Breast epithelium (tissue), 4 donors: Measurements from ENCODE around the gene RUSF1. TPM values are rescaled to one million over a fixed set of nuclear protein-coding genes. Genes with fewer than 3 reads are reported as not detected.

Source experiments
- DNase-seq, 2 donors: peaks; one replicate each; pipeline ENCODE4 v3.0.0-alpha.2; 2019; ENCODE audit warnings: low spot score in 2 of 2
- H3K27ac ChIP-seq, 2 donors: fragments of 200-600 bp; sonication (generic) in 1 of 2; one replicate each; pipeline ENCODE4 v1.5.1; 2016 to 2019; ENCODE audit warnings: mild to moderate bottlenecking in 1 of 2
- H3K27me3 ChIP-seq, 2 donors: fragments of 200-600 bp; sonication (generic) in 1 of 2; one replicate each; pipeline versions ENCODE4 v1.5.1 to v1.6.0; 2017 to 2019; ENCODE audit warnings: control low read depth in 1 of 2, mild to moderate bottlenecking in 1 of 2
- H3K36me3 ChIP-seq: fragments of 200-600 bp; one replicate; pipeline ENCODE4 v1.5.1; 2019
- H3K4me1 ChIP-seq, 2 donors: fragments of 200-600 bp; sonication (generic); one replicate each; pipeline ENCODE4 v1.5.1; 2016 to 2019; ENCODE audit warnings: control low read depth in 1 of 2
- H3K4me3 ChIP-seq, 3 donors: fragments of 200-600 bp; sonication (generic); 1 replicate in 2 of 3; 2 replicates in 1 of 3; pipeline ENCODE4 v1.5.1; 2016 to 2019; ENCODE audit warnings: mild to moderate bottlenecking in 3 of 3, moderate library complexity in 2 of 3
- H3K9me3 ChIP-seq, 2 donors: fragments of 200-600 bp; sonication (generic) in 1 of 2; one replicate each; pipeline ENCODE4 v1.5.1; 2016 to 2019; ENCODE audit warnings: control low read depth in 1 of 2
- CTCF ChIP-seq, 3 donors: fragments of 450-650 bp; IDR thresholded peaks; one replicate each; pipeline ENCODE4 v1.5.1; 2016 to 2017; ENCODE audit warnings: antibody characterized with exemption in 3 of 3, mild to moderate bottlenecking in 3 of 3, moderate library complexity in 3 of 3
- POLR2A ChIP-seq: fragments of 450-650 bp; IDR thresholded peaks from one replicate; pipeline ENCODE4 v1.6.1; 2016; ENCODE audit warnings: antibody characterized with exemption, mild to moderate bottlenecking, moderate library complexity
- POLR2AphosphoS5 ChIP-seq, 3 donors: sonication (generic); formaldehyde crosslinking; IDR thresholded peaks; one replicate each; pipeline ENCODE4 v1.6.1; 2017; ENCODE audit warnings: antibody characterized with exemption in 3 of 3
- intact Hi-C: fragments of 100-400 bp; cut with DNase I; formaldehyde crosslinking; loops from one replicate; pipeline ENCODE4 v1.15.1; 2023; ENCODE audit warnings: low total_unique reads
- total RNA-seq, 3 donors: library from RNA; depleted of rRNA; stranded (reverse); fragments of >200 nt; gene quantifications; one replicate each; pipeline ENCODE4 v1.1.0, GENCODE V29; 2016

Gene RUSF1
- total RNA-seq, 3 donors from 2014 or later: 44.2 to 75.4 (median 68.2) TPM

- no peak for TF ChIP-seq POLR2AphosphoS5 (IDR thresholded peaks at IDR 0.05)
- no peak for TF ChIP-seq POLR2A
- TF ChIP-seq CTCF (IDR thresholded peaks at IDR 0.05): no peak
- H3K4me3 ChIP-seq: peak overlapping the region; percentile 2 to 22 (median 11)
- H3K27ac ChIP-seq: peak overlapping the region in 1 of 2 donors; percentile 15
- H3K36me3 ChIP-seq: no peaks in the 10 kb centered on the region
- no peak for DNase-seq
- H3K4me1 ChIP-seq: no peaks in the 10 kb centered on the region
- H3K27me3 ChIP-seq: no peaks in the 10 kb centered on the region
- intact Hi-C loops: no loop called here
- no peaks in the 10 kb centered on the region for H3K9me3 ChIP-seq
Measured at GRCh38 chr16:31476303-31477219, 31.6 kb downstream of the RUSF1 start.

GRCh38 chr16:31475946-31476302 is 32.3 kb downstream of the RUSF1 start:
- Histone ChIP-seq H3K4me3 (no peak overlapping the region), H3K4me1 (no peaks in the 10 kb centered on the region)

GRCh38 chr16:31474773-31475738 is 33.1 kb downstream of the RUSF1 start:
- Histone ChIP-seq H3K9me3 (no peaks in the 10 kb centered on the region), H3K27me3 (no peaks in the 10 kb centered on the region), H3K36me3 (no peaks in the 10 kb centered on the region), H3K27ac (no peak overlapping the region), H3K4me3 (no peak overlapping the region), H3K4me1 (no peaks in the 10 kb centered on the region)
- TF ChIP-seq POLR2AphosphoS5 (IDR thresholded peaks at IDR 0.05): no peak
- no peak for TF ChIP-seq POLR2A
- TF ChIP-seq CTCF (IDR thresholded peaks at IDR 0.05): no peak
- intact Hi-C loops: no loop called here
- DNase-seq: no peak

More at GRCh38 chr16:31475946-31476302, 32.3 kb downstream of the RUSF1 start:
- no peak for DNase-seq
- TF ChIP-seq POLR2A (no peak), CTCF (IDR thresholded peaks at IDR 0.05) (no peak), POLR2AphosphoS5 (IDR thresholded peaks at IDR 0.05) (no peak)
- Histone ChIP-seq H3K9me3 (no peaks in the 10 kb centered on the region), H3K27me3 (no peaks in the 10 kb centered on the region), H3K27ac (no peak overlapping the region), H3K36me3 (no peaks in the 10 kb centered on the region)
- intact Hi-C loops: no loop called here

GRCh38 chr16:31474173-31474714 is 33.9 kb downstream of the RUSF1 start:
- H3K9me3 ChIP-seq: no peaks in the 10 kb centered on the region
- H3K27me3 ChIP-seq: no peaks in the 10 kb centered on the region
- TF ChIP-seq CTCF (IDR thresholded peaks at IDR 0.05) (no peak), POLR2A (no peak), POLR2AphosphoS5 (IDR thresholded peaks at IDR 0.05) (no peak)
- intact Hi-C loops: no loop called here
- no peak for DNase-seq
- no peaks in the 10 kb centered on the region for H3K4me1 ChIP-seq
- H3K36me3 ChIP-seq: no peaks in the 10 kb centered on the region
- peak overlapping the region in 1 of 2 donors; percentile 6 for H3K27ac ChIP-seq
- no peak overlapping the region for H3K4me3 ChIP-seq
